Neural progenitor cell (in vitro differentiated cells): ENCODE data around the gene SDHD. TPM values are rescaled to one million over a fixed set of nuclear protein-coding genes. Genes with fewer than 3 reads are reported as not detected.
"Not testable (repeated sequence)": the region's sequence is repeated elsewhere in the genome, so short reads cannot be mapped to it uniquely, and the experiment has no call there.

Experiments
- DNase-seq: peaks from one replicate; pipeline ENCODE4 v3.0.0-alpha.2; 2016; ENCODE audit warnings: low spot score
- H2AFZ ChIP-seq: fragments of 200-600 bp; sonication (generic); replicated peaks from 2 replicates; pipeline ENCODE4 v1.6.1; 2016; ENCODE audit warnings: antibody characterized with exemption
- H3F3A ChIP-seq: fragments of 200-600 bp; sonication (generic); 2 replicates; pipeline ENCODE4 v1.6.1; 2016; ENCODE audit warnings: antibody characterized with exemption, low read depth
- H3K27ac ChIP-seq: fragments of 200-600 bp; sonication (generic); 2 replicates; pipeline ENCODE4 v1.5.1; 2016; ENCODE audit warnings: mild to moderate bottlenecking
- H3K27me3 ChIP-seq: fragments of 200-600 bp; sonication (generic); 2 replicates; pipeline ENCODE4 v1.6.1; 2016; ENCODE audit warnings: mild to moderate bottlenecking, moderate library complexity
- H3K36me3 ChIP-seq: fragments of 200-600 bp; sonication (generic); 2 replicates; pipeline ENCODE4 v1.5.1; 2016
- H3K4me1 ChIP-seq: fragments of 200-600 bp; sonication (generic); 2 replicates; pipeline ENCODE4 v1.6.1; 2016; ENCODE audit warnings: mixed run types
- H3K4me2 ChIP-seq: fragments of 200-600 bp; sonication (generic); 2 replicates; pipeline ENCODE4 v1.6.1; 2016
- H3K4me3 ChIP-seq: fragments of 200-600 bp; sonication (generic); 2 replicates; pipeline ENCODE4 v1.5.1; 2016
- H3K79me2 ChIP-seq: fragments of 200-600 bp; sonication (generic); 2 replicates; pipeline ENCODE4 v1.6.1; 2016; ENCODE audit warnings: low read depth
- H3K9ac ChIP-seq: fragments of 200-600 bp; sonication (generic); 2 replicates; pipeline ENCODE4 v1.6.1; 2016
- H3K9me3 ChIP-seq: fragments of 200-600 bp; sonication (generic); 2 replicates; pipeline ENCODE4 v1.5.1; 2016; ENCODE audit warnings: low read depth
- H4K20me1 ChIP-seq: fragments of 200-600 bp; sonication (generic); 2 replicates; pipeline ENCODE4 v1.6.1; 2016; ENCODE audit warnings: low read depth
- H3K27ac Mint-ChIP-seq: 3 replicates; pipeline ENCODE4 v1.8.0; 2021; ENCODE audit warnings: mixed read lengths
- H3K27me3 Mint-ChIP-seq: 2 replicates; pipeline ENCODE4 v1.8.0; 2022; ENCODE audit warnings: low read depth, mild to moderate bottlenecking, inconsistent platforms, moderate library complexity, mixed read lengths; ENCODE audit not compliant: insufficient read depth
- H3K36me3 Mint-ChIP-seq: 3 replicates; pipeline ENCODE4 v1.8.0; 2021; ENCODE audit warnings: mixed read lengths
- H3K4me1 Mint-ChIP-seq: 3 replicates; pipeline ENCODE4 v1.8.0; 2021; ENCODE audit warnings: mixed read lengths
- H3K4me3 Mint-ChIP-seq: 3 replicates; pipeline ENCODE4 v1.8.0; 2021; ENCODE audit warnings: mild to moderate bottlenecking, moderate library complexity, mixed read lengths
- H3K9me3 Mint-ChIP-seq: 3 replicates; pipeline ENCODE4 v1.8.0; 2020; ENCODE audit warnings: mixed read lengths
- EZH2 ChIP-seq: fragments of 200-600 bp; sonication (generic); IDR thresholded peaks from 2 replicates; pipeline ENCODE4 v1.6.1; 2017; ENCODE audit warnings: antibody characterized with exemption, mild to moderate bottlenecking, moderate library complexity
- EZH2phosphoT487 ChIP-seq: fragments of 200-600 bp; sonication (generic); IDR thresholded peaks from 2 replicates; pipeline ENCODE4 v1.6.1; 2017; ENCODE audit warnings: antibody characterized with exemption
- total RNA-seq: library from RNA; depleted of rRNA; stranded (reverse); fragments of >200 nt; gene quantifications from 2 replicates; pipeline ENCODE4 v1.2.3, GENCODE V29; 2015; ENCODE audit warnings: low replicate concordance
- TF ChIP-seq, protein P1 (sequence below): fragments of 200-600 bp; sonication (generic); IDR thresholded peaks from 2 replicates; pipeline ENCODE4 v1.5.1; 2017; ENCODE audit warnings: antibody characterized with exemption, mild to moderate bottlenecking

Gene SDHD
- total RNA-seq, 1 donor from 2014 or later: 75.4 TPM

DNA sequence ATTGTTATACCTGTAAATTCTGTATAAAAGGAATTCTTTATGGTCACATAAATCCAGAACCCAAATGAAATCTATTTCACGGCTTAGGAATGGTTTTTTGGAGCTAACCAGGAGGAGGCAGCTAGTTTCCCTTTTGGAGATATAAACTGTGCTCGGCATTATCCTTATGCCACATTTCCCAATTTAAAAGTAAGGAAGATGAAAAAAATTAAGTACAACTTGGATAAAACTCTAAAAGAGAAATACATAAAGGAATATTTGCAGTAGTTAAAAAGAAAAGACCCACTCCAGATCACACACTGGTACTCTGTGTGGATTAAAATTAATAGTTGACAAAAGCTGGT lies 43.7 kb upstream of the SDHD start:
- Histone ChIP-seq H3K27ac (no peak overlapping the region), H3F3A (no peaks in the 10 kb centered on the region), H3K9ac (no peak overlapping the region), H3K4me2 (no peak overlapping the region), H4K20me1 (peaks cover 16% of the 10 kb centered on the region), H3K4me1 (no peaks in the 10 kb centered on the region), H3K9me3 (no peaks in the 10 kb centered on the region), H3K4me3 (no peak overlapping the region), H3K79me2 (peaks cover 28% of the 10 kb centered on the region), H3K27me3 (no peaks in the 10 kb centered on the region), H2AFZ (no peak overlapping the region), H3K36me3 (peaks cover 27% of the 10 kb centered on the region)
- Mint-ChIP-seq H3K27ac (no peak overlapping the region), H3K27me3 (no peaks in the 10 kb centered on the region), H3K9me3 (peaks cover 7% of the 10 kb centered on the region), H3K4me1 (no peaks in the 10 kb centered on the region), H3K36me3 (peaks cover 35% of the 10 kb centered on the region), H3K4me3 (no peak overlapping the region)
- TF ChIP-seq EZH2: no peak
- TF ChIP-seq, protein P1, sequence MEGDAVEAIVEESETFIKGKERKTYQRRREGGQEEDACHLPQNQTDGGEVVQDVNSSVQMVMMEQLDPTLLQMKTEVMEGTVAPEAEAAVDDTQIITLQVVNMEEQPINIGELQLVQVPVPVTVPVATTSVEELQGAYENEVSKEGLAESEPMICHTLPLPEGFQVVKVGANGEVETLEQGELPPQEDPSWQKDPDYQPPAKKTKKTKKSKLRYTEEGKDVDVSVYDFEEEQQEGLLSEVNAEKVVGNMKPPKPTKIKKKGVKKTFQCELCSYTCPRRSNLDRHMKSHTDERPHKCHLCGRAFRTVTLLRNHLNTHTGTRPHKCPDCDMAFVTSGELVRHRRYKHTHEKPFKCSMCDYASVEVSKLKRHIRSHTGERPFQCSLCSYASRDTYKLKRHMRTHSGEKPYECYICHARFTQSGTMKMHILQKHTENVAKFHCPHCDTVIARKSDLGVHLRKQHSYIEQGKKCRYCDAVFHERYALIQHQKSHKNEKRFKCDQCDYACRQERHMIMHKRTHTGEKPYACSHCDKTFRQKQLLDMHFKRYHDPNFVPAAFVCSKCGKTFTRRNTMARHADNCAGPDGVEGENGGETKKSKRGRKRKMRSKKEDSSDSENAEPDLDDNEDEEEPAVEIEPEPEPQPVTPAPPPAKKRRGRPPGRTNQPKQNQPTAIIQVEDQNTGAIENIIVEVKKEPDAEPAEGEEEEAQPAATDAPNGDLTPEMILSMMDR: no peak
- TF ChIP-seq EZH2phosphoT487: no peak
- no peak for DNase-seq

- H3F3A ChIP-seq: no peaks in the 10 kb centered on the region
- peaks cover 32% of the 10 kb centered on the region for H3K36me3 ChIP-seq
- H4K20me1 ChIP-seq: peaks cover 13% of the 10 kb centered on the region
- H3K27me3 ChIP-seq: no peaks in the 10 kb centered on the region
- peaks cover 31% of the 10 kb centered on the region for H3K79me2 ChIP-seq
- Mint-ChIP-seq H3K9me3 (peaks cover 7% of the 10 kb centered on the region), H3K36me3 (peaks cover 41% of the 10 kb centered on the region), H3K4me3 (no peak overlapping the region), H3K27me3 (no peaks in the 10 kb centered on the region), H3K27ac (no peak overlapping the region), H3K4me1 (no peaks in the 10 kb centered on the region)
- H3K4me2 ChIP-seq: no peak overlapping the region
- H3K27ac ChIP-seq: no peak overlapping the region
- no peak overlapping the region for H3K4me3 ChIP-seq
- no peaks in the 10 kb centered on the region for H3K9me3 ChIP-seq
- TF ChIP-seq EZH2phosphoT487: no peak
- TF ChIP-seq, protein P1: no peak
- no peak for TF ChIP-seq EZH2
- no peaks in the 10 kb centered on the region for H3K4me1 ChIP-seq
- DNase-seq: no peak
- H3K9ac ChIP-seq: no peak overlapping the region
- no peak overlapping the region for H2AFZ ChIP-seq
Measured at GRCh38 chr11:112044961-112045360, 41.7 kb upstream of the SDHD start.

GRCh38 chr11:112046647-112047046 lies 40.0 kb upstream of the SDHD start:
- H3K27ac Mint-ChIP-seq, DNase-seq, H3K4me3 ChIP-seq, H3K4me1 Mint-ChIP-seq, H3K9me3 Mint-ChIP-seq, H4K20me1 ChIP-seq, H3K9me3 ChIP-seq, H3K27me3 ChIP-seq, H3K4me3 Mint-ChIP-seq, H3F3A ChIP-seq, H3K27me3 Mint-ChIP-seq, H3K27ac ChIP-seq, H3K4me2 ChIP-seq, H3K4me1 ChIP-seq, H3K9ac ChIP-seq, H2AFZ ChIP-seq: not testable (repeated sequence)
- peaks cover 42% of the 10 kb centered on the region for H3K36me3 Mint-ChIP-seq
- Histone ChIP-seq H3K79me2 (peaks cover 24% of the 10 kb centered on the region), H3K36me3 (peaks cover 33% of the 10 kb centered on the region)

DNA sequence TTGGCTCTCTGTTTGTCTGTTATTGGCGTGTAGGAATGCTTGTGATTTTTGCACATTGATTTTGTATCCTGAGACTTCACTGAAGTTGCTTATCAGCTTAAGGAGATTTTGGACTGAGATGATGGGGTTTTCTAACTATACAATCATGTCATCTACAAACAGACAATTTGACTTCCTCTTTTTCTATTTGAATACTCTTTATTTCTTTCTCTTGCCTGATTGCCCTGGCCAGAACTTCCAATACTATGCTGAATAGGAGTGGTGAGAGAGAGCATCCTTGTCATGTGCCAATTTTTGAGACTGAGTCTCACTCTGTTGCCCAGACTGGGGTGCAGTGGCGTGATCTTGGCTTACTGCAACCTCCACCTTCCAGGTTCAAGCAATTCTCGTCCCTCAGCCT lies 38.4 kb upstream of the SDHD start:
- H3K36me3 Mint-ChIP-seq: peaks cover 49% of the 10 kb centered on the region
- not testable (repeated sequence) for H3K27me3 Mint-ChIP-seq, H3K9me3 Mint-ChIP-seq, H3K27ac ChIP-seq, H3K27me3 ChIP-seq, H3K4me3 Mint-ChIP-seq, H3K4me1 Mint-ChIP-seq, H3K4me1 ChIP-seq, H4K20me1 ChIP-seq, H3K27ac Mint-ChIP-seq, DNase-seq, H3K9me3 ChIP-seq, H3K4me3 ChIP-seq, H3K4me2 ChIP-seq, H3F3A ChIP-seq, H2AFZ ChIP-seq, H3K9ac ChIP-seq
- H3K79me2 ChIP-seq: peaks cover 24% of the 10 kb centered on the region
- peaks cover 34% of the 10 kb centered on the region for H3K36me3 ChIP-seq
